CD4-positive, CD25-positive, alpha-beta regulatory T cell (primary cell): Measurements from ENCODE around the gene CDON. TPM values are rescaled to one million over a fixed set of nuclear protein-coding genes. Genes with fewer than 3 reads are reported as not detected.

Experiments used
- ATAC-seq, 2 donors: fragments of 150-1000 bp; cut with Tn5 transposase; one replicate each; pipeline ENCODE4 v1.10.0; 2021; ENCODE audit warnings: low read depth in 2 of 2, moderate number of reproducible peaks in 2 of 2, moderate library complexity in 1 of 2
- DNase-seq, 3 donors: peaks; one replicate each; pipeline versions ENCODE4 v3.0.0 to v3.0.0-alpha.2; 2012 to 2022; ENCODE audit warnings: mixed read lengths in 1 of 3
- H3K27ac ChIP-seq: one replicate; pipeline ENCODE4 v1.7.0; 2013; ENCODE audit warnings: mild to moderate bottlenecking, low read length; ENCODE audit not compliant: insufficient read depth, poor library complexity, severe bottlenecking
- H3K27me3 ChIP-seq: one replicate; pipeline ENCODE4 v1.7.0; 2013; ENCODE audit warnings: low read length; ENCODE audit not compliant: control insufficient read depth, insufficient read depth
- H3K36me3 ChIP-seq: one replicate; pipeline ENCODE4 v1.7.0; 2013; ENCODE audit warnings: mild to moderate bottlenecking, low read length, moderate library complexity; ENCODE audit not compliant: control insufficient read depth, insufficient read depth
- H3K4me1 ChIP-seq: 2 replicates; pipeline ENCODE4 v1.7.0; 2013; ENCODE audit warnings: mild to moderate bottlenecking, low read length; ENCODE audit not compliant: insufficient read depth, control insufficient read depth, poor library complexity, severe bottlenecking
- H3K4me3 ChIP-seq: one replicate; pipeline ENCODE4 v1.7.0; 2013; ENCODE audit warnings: low read depth, mild to moderate bottlenecking, low read length, moderate library complexity
- H3K9me3 ChIP-seq, 2 experiments: 1 replicate in 1 of 2; 2 replicates in 1 of 2; pipeline ENCODE4 v1.7.0; 2013; ENCODE audit warnings: low read length in 2 of 2, mild to moderate bottlenecking in 1 of 2, moderate library complexity in 1 of 2; ENCODE audit not compliant: control insufficient read depth in 2 of 2
- H3K27ac Mint-ChIP-seq, 3 donors: one replicate each; pipeline ENCODE4 v1.8.0; 2020 to 2022; ENCODE audit warnings: mild to moderate bottlenecking in 3 of 3, mixed read lengths in 3 of 3, moderate library complexity in 2 of 3
- H3K27me3 Mint-ChIP-seq: one replicate; pipeline ENCODE4 v1.8.0; 2022; ENCODE audit warnings: mild to moderate bottlenecking, mixed read lengths
- H3K36me3 Mint-ChIP-seq: one replicate; pipeline ENCODE4 v1.8.0; 2020; ENCODE audit warnings: mixed read lengths
- H3K4me1 Mint-ChIP-seq, 4 donors: one replicate each; pipeline ENCODE4 v1.8.0; 2020 to 2022; ENCODE audit warnings: mixed read lengths in 4 of 4, mild to moderate bottlenecking in 1 of 4
- H3K4me3 Mint-ChIP-seq, 4 donors: one replicate each; pipeline ENCODE4 v1.8.0; 2020 to 2022; ENCODE audit warnings: mild to moderate bottlenecking in 4 of 4, mixed read lengths in 4 of 4, moderate library complexity in 3 of 4
- H3K9me3 Mint-ChIP-seq, 7 donors: one replicate each; pipeline ENCODE4 v1.8.0; 2020 to 2022; ENCODE audit warnings: mixed read lengths in 7 of 7, mild to moderate bottlenecking in 3 of 7, moderate library complexity in 2 of 7
- polyA plus RNA-seq, 4 donors: library from polyadenylated mRNA; unstranded; fragments of 300-500 nt; fragmentation: Illumina TruSeq; gene quantifications; one replicate each; pipeline ENCODE4 v1.2.3, GENCODE V29; 2021
- total RNA-seq: library from RNA; stranded (reverse); gene quantifications from one replicate; pipeline ENCODE4 v1.2.3, GENCODE V29; 2022

Gene CDON
- total and polyA plus RNA-seq, 5 donors from 2014 or later: 0.10 to 2.1 (median 0.87) TPM; not detected in 1

GRCh38 chr11:125957618-125958332, 104.9 kb downstream of the CDON start:
- Histone ChIP-seq H3K9me3 (peaks cover 0 to 6% of the 10 kb centered on the region in 2 experiments), H3K27me3 (no peaks in the 10 kb centered on the region), H3K4me1 (no peaks in the 10 kb centered on the region), H3K4me3 (no peak overlapping the region), H3K27ac (no peak overlapping the region), H3K36me3 (no peaks in the 10 kb centered on the region)
- no peaks in the 10 kb centered on the region for H3K36me3 Mint-ChIP-seq
- peaks cover 0 to 7% (median 0%) of the 10 kb centered on the region in 7 donors for H3K9me3 Mint-ChIP-seq
- peaks cover 6% of the 10 kb centered on the region for H3K27me3 Mint-ChIP-seq
- no peak for DNase-seq
- peak overlapping the region in 1 of 3 donors; percentile 94 for H3K27ac Mint-ChIP-seq
- H3K4me1 Mint-ChIP-seq: peaks cover 0 to 6% (median 2%) of the 10 kb centered on the region in 4 donors
- no peak overlapping the region for H3K4me3 Mint-ChIP-seq
- ATAC-seq: no peak

DNA sequence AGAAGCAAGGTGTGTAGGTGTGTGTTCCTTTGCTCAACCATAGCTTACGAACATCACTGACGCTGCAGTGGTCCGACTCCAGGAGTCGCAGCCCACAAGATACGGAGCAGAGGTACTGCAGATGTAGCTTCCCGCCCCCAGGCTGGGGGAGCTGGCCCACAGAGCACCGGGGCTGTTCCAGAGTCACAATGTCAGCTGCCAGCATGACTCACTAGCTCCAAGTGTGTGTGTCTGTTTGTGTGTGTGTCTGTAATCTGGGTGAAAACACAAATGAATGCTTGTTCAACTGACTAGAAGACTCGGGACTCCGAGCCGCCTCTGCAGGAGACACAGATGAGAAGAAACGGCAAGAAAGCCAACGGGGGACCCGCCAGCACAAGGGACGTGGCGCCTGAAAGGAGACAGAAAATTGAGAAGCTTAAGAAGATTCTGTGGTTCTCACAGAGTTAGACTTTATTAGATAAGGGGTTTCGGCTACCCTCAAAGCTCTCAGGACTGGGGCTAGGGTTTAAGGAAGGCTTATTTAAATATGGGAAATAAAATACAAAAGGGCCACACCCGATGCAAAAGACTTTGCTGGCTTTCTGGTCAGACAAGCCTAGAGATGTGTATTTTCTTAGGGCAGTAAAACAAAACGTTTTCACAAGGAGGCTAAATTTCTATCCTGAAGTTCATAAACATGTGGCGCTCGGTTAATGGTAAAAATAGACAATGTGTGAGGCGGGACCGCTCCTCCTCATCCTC, 106.1 kb downstream of the CDON start:
- Histone ChIP-seq H3K4me3 (no peak overlapping the region), H3K27me3 (no peaks in the 10 kb centered on the region), H3K9me3 (no peaks in the 10 kb centered on the region), H3K36me3 (no peaks in the 10 kb centered on the region), H3K27ac (no peak overlapping the region), H3K4me1 (no peaks in the 10 kb centered on the region)
- H3K4me1 Mint-ChIP-seq: peaks cover 0 to 6% (median 2%) of the 10 kb centered on the region in 4 donors
- H3K27ac Mint-ChIP-seq: no peak overlapping the region
- no peak for DNase-seq
- H3K4me3 Mint-ChIP-seq: no peak overlapping the region
- no peaks in the 10 kb centered on the region for H3K27me3 Mint-ChIP-seq
- ATAC-seq: no peak
- H3K36me3 Mint-ChIP-seq: no peaks in the 10 kb centered on the region
- no peaks in the 10 kb centered on the region for H3K9me3 Mint-ChIP-seq

DNA sequence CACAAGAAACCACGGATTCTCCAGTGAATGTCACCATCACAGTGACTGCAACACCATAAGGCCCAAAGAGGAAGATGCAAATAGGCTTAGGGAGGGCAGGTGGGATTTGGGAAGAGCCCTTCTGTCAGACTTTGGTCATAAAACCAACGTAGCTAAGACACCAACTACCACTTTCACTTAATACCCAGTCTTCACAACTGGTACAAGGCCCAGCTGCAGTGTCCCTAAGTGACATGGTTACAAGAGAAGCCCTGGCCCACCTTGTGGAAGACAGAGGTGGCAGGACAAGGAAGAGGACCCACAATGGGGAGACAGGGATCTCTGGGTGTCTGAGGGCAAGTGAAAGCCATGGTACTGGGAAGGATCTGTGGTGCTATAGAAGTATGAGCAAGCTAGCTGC, 106.8 kb downstream of the CDON start:
- DNase-seq: no peak
- Mint-ChIP-seq H3K27ac (no peak overlapping the region), H3K27me3 (no peaks in the 10 kb centered on the region), H3K4me1 (peaks cover 0 to 6% (median 2%) of the 10 kb centered on the region in 4 donors), H3K9me3 (no peaks in the 10 kb centered on the region), H3K4me3 (no peak overlapping the region), H3K36me3 (no peaks in the 10 kb centered on the region)
- Histone ChIP-seq H3K4me1 (no peaks in the 10 kb centered on the region), H3K36me3 (no peaks in the 10 kb centered on the region), H3K4me3 (no peak overlapping the region), H3K27ac (no peak overlapping the region), H3K9me3 (no peaks in the 10 kb centered on the region), H3K27me3 (no peaks in the 10 kb centered on the region)
- no peak for ATAC-seq

- H3K27me3 ChIP-seq: no peaks in the 10 kb centered on the region
- no peaks in the 10 kb centered on the region for H3K9me3 ChIP-seq
- no peaks in the 10 kb centered on the region for H3K4me1 ChIP-seq
- Mint-ChIP-seq H3K4me1 (peaks cover 0 to 6% (median 2%) of the 10 kb centered on the region in 4 donors), H3K4me3 (no peak overlapping the region), H3K27me3 (no peaks in the 10 kb centered on the region), H3K27ac (no peak overlapping the region), H3K9me3 (no peaks in the 10 kb centered on the region), H3K36me3 (no peaks in the 10 kb centered on the region)
- H3K36me3 ChIP-seq: no peaks in the 10 kb centered on the region
- ATAC-seq (no peak), DNase-seq (no peak)
- no peak overlapping the region for H3K27ac ChIP-seq
- H3K4me3 ChIP-seq: no peak overlapping the region
These were observed 107.6 kb downstream of the CDON start for GRCh38 chr11:125954945-125955640.

DNA sequence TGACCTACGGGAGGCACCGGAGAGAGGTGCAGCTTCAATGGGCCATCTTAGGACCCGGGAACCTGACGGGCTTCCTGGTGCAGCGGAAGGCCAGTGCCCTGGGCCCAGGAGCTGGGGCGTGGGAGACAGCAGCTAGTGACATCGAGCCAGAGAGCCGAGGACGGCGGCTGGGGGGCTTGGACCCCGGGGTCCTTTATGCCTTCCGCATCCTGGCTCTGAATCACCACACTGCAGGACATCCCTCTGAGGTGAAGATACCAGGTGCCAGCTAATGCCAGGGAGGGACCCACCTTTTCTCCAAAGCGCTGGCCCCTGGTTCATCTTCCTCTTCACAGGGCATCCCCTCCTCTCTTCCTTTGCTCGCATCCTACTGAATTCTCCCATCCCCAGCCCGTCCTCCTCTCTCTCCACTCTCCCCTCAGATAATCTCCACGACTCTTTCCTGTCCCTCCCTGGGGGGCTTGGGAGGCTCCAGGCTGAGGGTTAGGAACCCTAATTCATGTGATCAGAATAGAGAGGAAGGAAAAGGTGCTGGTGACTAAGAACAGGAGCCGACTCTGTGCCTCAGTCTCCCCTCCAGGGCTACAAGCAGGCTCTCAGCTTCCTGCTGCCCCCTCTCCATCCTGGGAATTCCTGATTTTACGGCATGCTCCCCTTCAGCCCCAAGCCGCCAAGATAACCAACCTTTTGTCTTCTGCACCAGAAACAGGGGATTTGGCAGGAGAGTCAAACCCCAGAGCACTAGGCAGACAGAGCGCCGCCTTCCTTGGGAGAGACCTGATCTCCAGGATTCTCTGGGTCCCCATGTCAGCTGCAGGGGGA, 108.3 kb downstream of the CDON start:
- no peak overlapping the region for H3K4me3 Mint-ChIP-seq
- H3K27me3 Mint-ChIP-seq: no peaks in the 10 kb centered on the region
- no peaks in the 10 kb centered on the region for H3K36me3 ChIP-seq
- ATAC-seq: no peak
- no peak for DNase-seq
- H3K27ac Mint-ChIP-seq: no peak overlapping the region
- no peaks in the 10 kb centered on the region for H3K36me3 Mint-ChIP-seq
- H3K9me3 ChIP-seq: no peaks in the 10 kb centered on the region
- H3K4me3 ChIP-seq: no peak overlapping the region
- H3K9me3 Mint-ChIP-seq: no peaks in the 10 kb centered on the region
- no peaks in the 10 kb centered on the region for H3K27me3 ChIP-seq
- H3K4me1 Mint-ChIP-seq: peaks cover 0 to 6% (median 2%) of the 10 kb centered on the region in 4 donors
- H3K27ac ChIP-seq: no peak overlapping the region
- no peaks in the 10 kb centered on the region for H3K4me1 ChIP-seq

- Histone ChIP-seq H3K27me3 (no peaks in the 10 kb centered on the region), H3K9me3 (no peaks in the 10 kb centered on the region), H3K27ac (no peak overlapping the region), H3K4me3 (no peak overlapping the region), H3K4me1 (no peaks in the 10 kb centered on the region), H3K36me3 (no peaks in the 10 kb centered on the region)
- no peaks in the 10 kb centered on the region for H3K9me3 Mint-ChIP-seq
- no peak for DNase-seq
- no peaks in the 10 kb centered on the region for H3K27me3 Mint-ChIP-seq
- no peak for ATAC-seq
- H3K27ac Mint-ChIP-seq: no peak overlapping the region
- H3K36me3 Mint-ChIP-seq: no peaks in the 10 kb centered on the region
- no peak overlapping the region for H3K4me3 Mint-ChIP-seq
- H3K4me1 Mint-ChIP-seq: peaks cover 0 to 6% (median 2%) of the 10 kb centered on the region in 4 donors
These were observed 109.2 kb downstream of the CDON start for GRCh38 chr11:125953401-125953935.

GRCh38 chr11:125952973-125953372, 109.7 kb downstream of the CDON start:
- Mint-ChIP-seq H3K36me3 (no peaks in the 10 kb centered on the region), H3K4me1 (peaks cover 0 to 5% (median 2%) of the 10 kb centered on the region in 4 donors), H3K9me3 (no peaks in the 10 kb centered on the region), H3K27me3 (no peaks in the 10 kb centered on the region), H3K4me3 (no peak overlapping the region), H3K27ac (no peak overlapping the region)
- Histone ChIP-seq H3K4me3 (no peak overlapping the region), H3K4me1 (no peaks in the 10 kb centered on the region), H3K27ac (no peak overlapping the region), H3K27me3 (no peaks in the 10 kb centered on the region), H3K36me3 (no peaks in the 10 kb centered on the region), H3K9me3 (no peaks in the 10 kb centered on the region)
- no peak for ATAC-seq
- no peak for DNase-seq
